ENCODE measurements around the gene RAP1GAP2.

RAP1GAP2 gene

DNA sequence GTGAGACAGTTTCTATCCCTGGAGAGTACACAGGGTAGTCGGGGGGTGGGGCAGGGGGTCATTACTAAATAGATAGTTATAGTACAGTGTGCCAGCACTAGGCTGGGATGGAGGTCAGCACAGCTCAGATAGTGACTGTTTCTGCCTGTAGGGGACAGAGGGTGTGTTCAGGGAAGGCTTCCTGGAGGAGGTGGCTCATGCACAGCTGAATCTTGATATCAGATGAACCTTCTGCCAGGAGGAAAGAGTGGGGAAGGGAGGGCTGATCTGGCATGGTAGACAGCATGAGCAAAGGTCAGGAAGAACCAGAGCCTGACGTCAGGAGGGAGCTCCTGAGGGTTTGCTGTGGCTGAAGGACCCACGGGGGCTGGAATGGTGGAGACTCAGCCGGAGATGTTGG, 210.6 kb downstream of the RAP1GAP2 start (continued):
- no peak for TF ChIP-seq SNAI2 (CRISPR knock-in tag; IDR thresholded peaks at IDR 0.05)
- TF ChIP-seq ZNF8 (CRISPR knock-in tag; IDR thresholded peaks at IDR 0.05): no peak
- TF ChIP-seq CSDC2 (CRISPR knock-in tag; IDR thresholded peaks at IDR 0.05): no peak
- TF ChIP-seq ARNTL (CRISPR knock-in tag; IDR thresholded peaks at IDR 0.05; ENCODE audit: borderline replicate concordance, low read depth): no peak
- TF ChIP-seq PPARA (CRISPR knock-in tag; IDR thresholded peaks at IDR 0.05; ENCODE audit: borderline replicate concordance): no peak
- no peak for TF ChIP-seq OSR1 (CRISPR knock-in tag; IDR thresholded peaks at IDR 0.05)
- TF ChIP-seq ZNF565 (CRISPR knock-in tag; conservative IDR thresholded peaks at IDR 0.05; ENCODE audit: low read depth): no peak
- no peak for TF ChIP-seq ZFP3 (CRISPR knock-in tag; IDR thresholded peaks at IDR 0.05)
- TF ChIP-seq RARB (CRISPR knock-in tag; IDR thresholded peaks at IDR 0.05): no peak
- TF ChIP-seq, protein P1, sequence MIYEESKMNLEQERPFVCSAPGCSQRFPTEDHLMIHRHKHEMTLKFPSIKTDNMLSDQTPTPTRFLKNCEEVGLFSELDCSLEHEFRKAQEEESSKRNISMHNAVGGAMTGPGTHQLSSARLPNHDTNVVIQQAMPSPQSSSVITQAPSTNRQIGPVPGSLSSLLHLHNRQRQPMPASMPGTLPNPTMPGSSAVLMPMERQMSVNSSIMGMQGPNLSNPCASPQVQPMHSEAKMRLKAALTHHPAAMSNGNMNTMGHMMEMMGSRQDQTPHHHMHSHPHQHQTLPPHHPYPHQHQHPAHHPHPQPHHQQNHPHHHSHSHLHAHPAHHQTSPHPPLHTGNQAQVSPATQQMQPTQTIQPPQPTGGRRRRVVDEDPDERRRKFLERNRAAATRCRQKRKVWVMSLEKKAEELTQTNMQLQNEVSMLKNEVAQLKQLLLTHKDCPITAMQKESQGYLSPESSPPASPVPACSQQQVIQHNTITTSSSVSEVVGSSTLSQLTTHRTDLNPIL (CRISPR knock-in tag; IDR thresholded peaks at IDR 0.05; ENCODE audit: low read depth): no peak
- TF ChIP-seq ZC3H10 (CRISPR knock-in tag; IDR thresholded peaks at IDR 0.05): no peak

- no peak for ATAC-seq
- TF ChIP-seq PPARA (CRISPR knock-in tag; IDR thresholded peaks at IDR 0.05; ENCODE audit: borderline replicate concordance) (no peak), BACH2 (CRISPR knock-in tag; IDR thresholded peaks at IDR 0.05; ENCODE audit: borderline replicate concordance) (no peak), ZFP30 (CRISPR knock-in tag; IDR thresholded peaks at IDR 0.05) (no peak), TOX (CRISPR knock-in tag; IDR thresholded peaks at IDR 0.05; ENCODE audit: borderline replicate concordance) (no peak), ZFP3 (CRISPR knock-in tag; IDR thresholded peaks at IDR 0.05) (no peak), ZNF565 (CRISPR knock-in tag; conservative IDR thresholded peaks at IDR 0.05; ENCODE audit: low read depth) (no peak), ZC3H10 (CRISPR knock-in tag; IDR thresholded peaks at IDR 0.05) (no peak), CSDC2 (CRISPR knock-in tag; IDR thresholded peaks at IDR 0.05) (no peak), ARNTL (CRISPR knock-in tag; IDR thresholded peaks at IDR 0.05; ENCODE audit: borderline replicate concordance, low read depth) (no peak), RARB (CRISPR knock-in tag; IDR thresholded peaks at IDR 0.05) (no peak), ZNF70 (CRISPR knock-in tag; IDR thresholded peaks at IDR 0.05) (no peak), GLIS3 (CRISPR knock-in tag; IDR thresholded peaks at IDR 0.05) (no peak), ZNF8 (CRISPR knock-in tag; IDR thresholded peaks at IDR 0.05) (no peak), ISL1 (CRISPR knock-in tag; IDR thresholded peaks at IDR 0.05) (no peak)
- TF ChIP-seq, protein P2, sequence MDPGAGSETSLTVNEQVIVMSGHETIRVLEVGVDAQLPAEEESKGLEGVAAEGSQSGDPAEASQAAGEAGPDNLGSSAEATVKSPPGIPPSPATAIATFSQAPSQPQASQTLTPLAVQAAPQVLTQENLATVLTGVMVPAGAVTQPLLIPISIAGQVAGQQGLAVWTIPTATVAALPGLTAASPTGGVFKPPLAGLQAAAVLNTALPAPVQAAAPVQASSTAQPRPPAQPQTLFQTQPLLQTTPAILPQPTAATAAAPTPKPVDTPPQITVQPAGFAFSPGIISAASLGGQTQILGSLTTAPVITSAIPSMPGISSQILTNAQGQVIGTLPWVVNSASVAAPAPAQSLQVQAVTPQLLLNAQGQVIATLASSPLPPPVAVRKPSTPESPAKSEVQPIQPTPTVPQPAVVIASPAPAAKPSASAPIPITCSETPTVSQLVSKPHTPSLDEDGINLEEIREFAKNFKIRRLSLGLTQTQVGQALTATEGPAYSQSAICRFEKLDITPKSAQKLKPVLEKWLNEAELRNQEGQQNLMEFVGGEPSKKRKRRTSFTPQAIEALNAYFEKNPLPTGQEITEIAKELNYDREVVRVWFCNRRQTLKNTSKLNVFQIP (CRISPR knock-in tag; IDR thresholded peaks at IDR 0.05; ENCODE audit: borderline replicate concordance, low read depth): no peak
- TF ChIP-seq, protein P3, sequence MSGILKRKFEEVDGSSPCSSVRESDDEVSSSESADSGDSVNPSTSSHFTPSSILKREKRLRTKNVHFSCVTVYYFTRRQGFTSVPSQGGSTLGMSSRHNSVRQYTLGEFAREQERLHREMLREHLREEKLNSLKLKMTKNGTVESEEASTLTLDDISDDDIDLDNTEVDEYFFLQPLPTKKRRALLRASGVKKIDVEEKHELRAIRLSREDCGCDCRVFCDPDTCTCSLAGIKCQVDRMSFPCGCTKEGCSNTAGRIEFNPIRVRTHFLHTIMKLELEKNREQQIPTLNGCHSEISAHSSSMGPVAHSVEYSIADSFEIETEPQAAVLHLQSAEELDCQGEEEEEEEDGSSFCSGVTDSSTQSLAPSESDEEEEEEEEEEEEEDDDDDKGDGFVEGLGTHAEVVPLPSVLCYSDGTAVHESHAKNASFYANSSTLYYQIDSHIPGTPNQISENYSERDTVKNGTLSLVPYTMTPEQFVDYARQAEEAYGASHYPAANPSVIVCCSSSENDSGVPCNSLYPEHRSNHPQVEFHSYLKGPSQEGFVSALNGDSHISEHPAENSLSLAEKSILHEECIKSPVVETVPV (CRISPR knock-in tag; IDR thresholded peaks at IDR 0.05): no peak
Observed at GRCh38 chr17:3007651-3008121, 211.4 kb downstream of the RAP1GAP2 start.

- TF ChIP-seq PPARA (CRISPR knock-in tag; IDR thresholded peaks at IDR 0.05; ENCODE audit: borderline replicate concordance): no peak
- TF ChIP-seq ZFP30 (CRISPR knock-in tag; IDR thresholded peaks at IDR 0.05): no peak
- TF ChIP-seq OSR1 (CRISPR knock-in tag; IDR thresholded peaks at IDR 0.05): no peak
- no peak for TF ChIP-seq ISL1 (CRISPR knock-in tag; IDR thresholded peaks at IDR 0.05)
- no peak for TF ChIP-seq SNAI2 (CRISPR knock-in tag; IDR thresholded peaks at IDR 0.05)
- TF ChIP-seq ZFP3 (CRISPR knock-in tag; IDR thresholded peaks at IDR 0.05): no peak
- TF ChIP-seq CSDC2 (CRISPR knock-in tag; IDR thresholded peaks at IDR 0.05): no peak
- TF ChIP-seq, protein P1 (CRISPR knock-in tag; IDR thresholded peaks at IDR 0.05; ENCODE audit: low read depth): no peak
- TF ChIP-seq ZNF8 (CRISPR knock-in tag; IDR thresholded peaks at IDR 0.05): no peak
Observed at GRCh38 chr17:3008336-3009288, 212.4 kb downstream of the RAP1GAP2 start.

DNA sequence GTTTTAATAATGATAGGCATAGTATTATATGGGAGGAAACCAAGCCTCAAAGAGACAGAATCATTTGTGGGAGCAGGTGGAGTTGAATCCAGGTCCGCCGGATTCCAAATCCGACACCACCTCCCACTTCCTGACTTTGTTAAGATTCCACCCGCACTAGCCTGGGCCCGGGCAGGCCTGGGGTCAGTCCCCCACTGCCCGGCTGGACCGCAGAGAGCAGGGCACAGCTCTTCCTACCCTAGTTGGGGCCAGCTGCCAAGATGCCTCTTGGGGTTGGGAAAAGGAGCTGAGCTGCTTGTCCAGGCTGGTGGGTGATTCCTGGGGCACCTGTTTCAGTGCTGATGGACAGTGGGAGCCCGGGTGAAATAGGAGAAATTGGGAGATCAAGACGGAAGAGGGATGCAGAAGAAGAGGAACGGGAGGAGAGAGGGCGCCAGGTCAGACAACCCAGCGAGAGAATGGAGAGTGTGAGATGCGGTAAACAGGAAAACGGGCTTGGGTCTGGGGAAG, 213.2 kb downstream of the RAP1GAP2 start:
- no peak for ATAC-seq
- TF ChIP-seq ZNF565 (CRISPR knock-in tag; conservative IDR thresholded peaks at IDR 0.05; ENCODE audit: low read depth) (no peak), ARNTL (CRISPR knock-in tag; IDR thresholded peaks at IDR 0.05; ENCODE audit: borderline replicate concordance, low read depth) (no peak), ZNF70 (CRISPR knock-in tag; IDR thresholded peaks at IDR 0.05) (no peak), ZFP3 (CRISPR knock-in tag; IDR thresholded peaks at IDR 0.05) (no peak), CSDC2 (CRISPR knock-in tag; IDR thresholded peaks at IDR 0.05) (no peak), TOX (CRISPR knock-in tag; IDR thresholded peaks at IDR 0.05; ENCODE audit: borderline replicate concordance) (no peak), OSR1 (CRISPR knock-in tag; IDR thresholded peaks at IDR 0.05) (no peak), BACH2 (CRISPR knock-in tag; IDR thresholded peaks at IDR 0.05; ENCODE audit: borderline replicate concordance) (no peak), ZNF8 (CRISPR knock-in tag; IDR thresholded peaks at IDR 0.05) (no peak), GLIS3 (CRISPR knock-in tag; IDR thresholded peaks at IDR 0.05) (no peak)
- TF ChIP-seq, protein P1 (CRISPR knock-in tag; IDR thresholded peaks at IDR 0.05; ENCODE audit: low read depth): no peak
- TF ChIP-seq, protein P3 (CRISPR knock-in tag; IDR thresholded peaks at IDR 0.05): no peak

More at GRCh38 chr17:3008336-3009288, 212.4 kb downstream of the RAP1GAP2 start:
- ATAC-seq: no peak
